Panc1 (cell line): ENCODE results near the gene NT5C1A.

Experiments used
- REST ChIP-seq, 2 experiments: IDR thresholded peaks; 2 replicates each; pipeline ENCODE4 v1.6.1; 2011 to 2012; ENCODE audit warnings: low read depth in 2 of 2, control low read depth in 1 of 2, low read length in 1 of 2, mild to moderate bottlenecking in 1 of 2, moderate library complexity in 1 of 2; ENCODE audit not compliant: insufficient read depth in 1 of 2
- SIN3A ChIP-seq: IDR thresholded peaks from 2 replicates; pipeline ENCODE4 v1.6.1; 2012; ENCODE audit warnings: low read depth, mild to moderate bottlenecking, low read length, moderate library complexity, borderline replicate concordance; ENCODE audit not compliant: insufficient read depth
- TF ChIP-seq, protein P1 (sequence below): fragments of 450-650 bp; IDR thresholded peaks from 2 replicates; pipeline ENCODE4 v1.5.1; 2017; ENCODE audit warnings: mild to moderate bottlenecking

- TF ChIP-seq, protein P1, sequence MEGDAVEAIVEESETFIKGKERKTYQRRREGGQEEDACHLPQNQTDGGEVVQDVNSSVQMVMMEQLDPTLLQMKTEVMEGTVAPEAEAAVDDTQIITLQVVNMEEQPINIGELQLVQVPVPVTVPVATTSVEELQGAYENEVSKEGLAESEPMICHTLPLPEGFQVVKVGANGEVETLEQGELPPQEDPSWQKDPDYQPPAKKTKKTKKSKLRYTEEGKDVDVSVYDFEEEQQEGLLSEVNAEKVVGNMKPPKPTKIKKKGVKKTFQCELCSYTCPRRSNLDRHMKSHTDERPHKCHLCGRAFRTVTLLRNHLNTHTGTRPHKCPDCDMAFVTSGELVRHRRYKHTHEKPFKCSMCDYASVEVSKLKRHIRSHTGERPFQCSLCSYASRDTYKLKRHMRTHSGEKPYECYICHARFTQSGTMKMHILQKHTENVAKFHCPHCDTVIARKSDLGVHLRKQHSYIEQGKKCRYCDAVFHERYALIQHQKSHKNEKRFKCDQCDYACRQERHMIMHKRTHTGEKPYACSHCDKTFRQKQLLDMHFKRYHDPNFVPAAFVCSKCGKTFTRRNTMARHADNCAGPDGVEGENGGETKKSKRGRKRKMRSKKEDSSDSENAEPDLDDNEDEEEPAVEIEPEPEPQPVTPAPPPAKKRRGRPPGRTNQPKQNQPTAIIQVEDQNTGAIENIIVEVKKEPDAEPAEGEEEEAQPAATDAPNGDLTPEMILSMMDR, result no peak
- TF ChIP-seq REST (IDR thresholded peaks at IDR 0.05; ENCODE audit: insufficient read depth in 1 of 2, low read depth in 2 of 2, low read length in 1 of 2) (0 out of 4 replicates have a peak, but pooled peaks have one; percentile 17 to 37), SIN3A (no peak)
These were observed 46.2 kb downstream of the NT5C1A start for GRCh38 chr1:39625462-39626273.
